ENCODE data around the gene SEZ6.
"Not testable (repeated sequence)": the region's sequence is repeated elsewhere in the genome, so short reads cannot be mapped to it uniquely, and the experiment has no call there.

Gene SEZ6

GRCh38 chr17:28940142-28940541 lies 65.7 kb downstream of the SEZ6 start:
- no peak for DNase-seq (ENCODE audit: low read depth)
- no peak overlapping the region for H3K4me3 ChIP-seq (replicated peaks; ENCODE audit: low read depth, low read length)
- no peak for TF ChIP-seq CTCF (IDR thresholded peaks at IDR 0.05; ENCODE audit: low read length, missing control alignments)

- H3K4me3 ChIP-seq (replicated peaks; ENCODE audit: low read depth, low read length), result no peak overlapping the region
- DNase-seq (ENCODE audit: low read depth), result no peak
- TF ChIP-seq CTCF (IDR thresholded peaks at IDR 0.05; ENCODE audit: low read length, missing control alignments), result no peak
Measured at GRCh38 chr17:28938552-28938951, 67.3 kb downstream of the SEZ6 start.

- H3K4me3 ChIP-seq (replicated peaks; ENCODE audit: low read depth, low read length), result no peak overlapping the region
- peak; percentile 72 for DNase-seq (ENCODE audit: low read depth)
- no peak for TF ChIP-seq CTCF (IDR thresholded peaks at IDR 0.05; ENCODE audit: low read length, missing control alignments)
Measured at GRCh38 chr17:28937044-28937729, 68.6 kb downstream of the SEZ6 start.

GRCh38 chr17:28935744-28936460 lies 69.9 kb downstream of the SEZ6 start:
- H3K4me3 ChIP-seq (replicated peaks; ENCODE audit: low read depth, low read length), result no peak overlapping the region
- TF ChIP-seq CTCF (IDR thresholded peaks at IDR 0.05; ENCODE audit: low read length, missing control alignments), result no peak

GRCh38 chr17:28934508-28934907 lies 71.3 kb downstream of the SEZ6 start:
- H3K4me3 ChIP-seq (replicated peaks; ENCODE audit: low read depth, low read length); DNase-seq (ENCODE audit: low read depth): not testable (repeated sequence)

More at GRCh38 chr17:28935744-28936460, 69.9 kb downstream of the SEZ6 start:
- no peak for DNase-seq (ENCODE audit: low read depth)

- DNase-seq (ENCODE audit: low read depth), result no peak
- no peak for TF ChIP-seq CTCF (IDR thresholded peaks at IDR 0.05; ENCODE audit: low read length, missing control alignments)
- H3K4me3 ChIP-seq (replicated peaks; ENCODE audit: low read depth, low read length), result no peak overlapping the region
Measured at GRCh38 chr17:28929787-28930186, 76.0 kb downstream of the SEZ6 start.

GRCh38 chr17:28928061-28928460 lies 77.8 kb downstream of the SEZ6 start:
- DNase-seq (ENCODE audit: low read depth), result no peak
- H3K4me3 ChIP-seq (replicated peaks; ENCODE audit: low read depth, low read length), result no peak overlapping the region
- TF ChIP-seq CTCF (IDR thresholded peaks at IDR 0.05; ENCODE audit: low read length, missing control alignments), result no peak

Data from fibroblast of pulmonary artery (primary cell).